K562 (cell line): ENCODE data around the gene GCN1.

Experiments used
- ETV6 ChIP-seq, 3 experiments: fragments of 150-350 bp in 1 of 3; sonication (generic) in 1 of 3; formaldehyde crosslinking in 1 of 3; IDR thresholded peaks; 2 replicates each; pipeline versions ENCODE4 v1.6.1 to v1.8.0; 2014 to 2022; ENCODE audit warnings: borderline replicate concordance in 2 of 3, low read depth in 2 of 3, antibody characterized with exemption in 1 of 3, low read length in 1 of 3, mild to moderate bottlenecking in 1 of 3, missing genetic modification reagents in 1 of 3
- ZBTB17 ChIP-seq: fragments of 450-650 bp; formaldehyde crosslinking; IDR thresholded peaks from 2 replicates; pipeline ENCODE4 v1.4.0; 2020; ENCODE audit warnings: mild to moderate bottlenecking
- ZNF609 ChIP-seq: sonication (generic); formaldehyde crosslinking; IDR thresholded peaks from 2 replicates; pipeline ENCODE4 v1.8.1; 2023; ENCODE audit warnings: missing genetic modification reagents, mild to moderate bottlenecking, borderline replicate concordance

- TF ChIP-seq ZNF609 (CRISPR knock-in tag): no peak
- no peak for TF ChIP-seq ZBTB17 (CRISPR knock-in tag)
- no peak for TF ChIP-seq ETV6 (IDR thresholded peaks at IDR 0.05; ENCODE audit: borderline replicate concordance in 1 of 2, low read depth in 2 of 2, low read length in 1 of 2)
- no peak for TF ChIP-seq ETV6 (CRISPR knock-in tag; IDR thresholded peaks at IDR 0.05; ENCODE audit: borderline replicate concordance)
These were observed 73.2 kb downstream of the GCN1 start for GRCh38 chr12:120121343-120121742.
